ENCODE measurements around the gene PALM2AKAP2.

DNA sequence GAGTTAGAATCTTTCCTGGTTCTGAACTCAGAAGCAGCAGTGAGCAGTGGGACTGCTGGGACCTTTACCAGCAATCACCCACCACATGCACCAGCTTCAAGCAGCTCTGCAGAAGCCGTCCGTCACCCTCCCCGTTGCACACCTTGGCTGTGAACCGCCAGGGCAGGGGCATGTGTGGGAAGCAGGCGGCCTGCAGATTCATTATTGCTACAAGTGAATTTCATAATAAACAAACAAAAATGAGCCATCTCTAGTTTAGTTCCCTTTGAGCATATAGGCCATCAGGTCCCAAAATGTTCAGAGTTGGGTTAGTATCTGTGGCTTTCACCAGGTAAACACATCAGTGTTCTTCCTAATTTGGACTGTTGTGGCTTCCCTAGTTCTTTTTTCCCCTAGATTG lies 17.5 kb downstream of the PALM2AKAP2 start:
- no peak for TF ChIP-seq EP300 (IDR thresholded peaks at IDR 0.05; ENCODE audit: borderline replicate concordance)
- TF ChIP-seq, protein P1, sequence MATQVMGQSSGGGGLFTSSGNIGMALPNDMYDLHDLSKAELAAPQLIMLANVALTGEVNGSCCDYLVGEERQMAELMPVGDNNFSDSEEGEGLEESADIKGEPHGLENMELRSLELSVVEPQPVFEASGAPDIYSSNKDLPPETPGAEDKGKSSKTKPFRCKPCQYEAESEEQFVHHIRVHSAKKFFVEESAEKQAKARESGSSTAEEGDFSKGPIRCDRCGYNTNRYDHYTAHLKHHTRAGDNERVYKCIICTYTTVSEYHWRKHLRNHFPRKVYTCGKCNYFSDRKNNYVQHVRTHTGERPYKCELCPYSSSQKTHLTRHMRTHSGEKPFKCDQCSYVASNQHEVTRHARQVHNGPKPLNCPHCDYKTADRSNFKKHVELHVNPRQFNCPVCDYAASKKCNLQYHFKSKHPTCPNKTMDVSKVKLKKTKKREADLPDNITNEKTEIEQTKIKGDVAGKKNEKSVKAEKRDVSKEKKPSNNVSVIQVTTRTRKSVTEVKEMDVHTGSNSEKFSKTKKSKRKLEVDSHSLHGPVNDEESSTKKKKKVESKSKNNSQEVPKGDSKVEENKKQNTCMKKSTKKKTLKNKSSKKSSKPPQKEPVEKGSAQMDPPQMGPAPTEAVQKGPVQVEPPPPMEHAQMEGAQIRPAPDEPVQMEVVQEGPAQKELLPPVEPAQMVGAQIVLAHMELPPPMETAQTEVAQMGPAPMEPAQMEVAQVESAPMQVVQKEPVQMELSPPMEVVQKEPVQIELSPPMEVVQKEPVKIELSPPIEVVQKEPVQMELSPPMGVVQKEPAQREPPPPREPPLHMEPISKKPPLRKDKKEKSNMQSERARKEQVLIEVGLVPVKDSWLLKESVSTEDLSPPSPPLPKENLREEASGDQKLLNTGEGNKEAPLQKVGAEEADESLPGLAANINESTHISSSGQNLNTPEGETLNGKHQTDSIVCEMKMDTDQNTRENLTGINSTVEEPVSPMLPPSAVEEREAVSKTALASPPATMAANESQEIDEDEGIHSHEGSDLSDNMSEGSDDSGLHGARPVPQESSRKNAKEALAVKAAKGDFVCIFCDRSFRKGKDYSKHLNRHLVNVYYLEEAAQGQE (IDR thresholded peaks at IDR 0.05; ENCODE audit: low read depth) = no peak
- TF ChIP-seq TAF1 (IDR thresholded peaks at IDR 0.05; ENCODE audit: low read depth) = no peak
- TF ChIP-seq NFIC (IDR thresholded peaks at IDR 0.05) = no peak

All from Ishikawa (cell line).